ENCODE measurements around the gene TBC1D1. TPM values are rescaled to one million over a fixed set of nuclear protein-coding genes. Genes with fewer than 3 reads are reported as not detected.

The TBC1D1 gene
- total RNA-seq, 1 donor from 2014 or later, result 54.5 TPM

DNA sequence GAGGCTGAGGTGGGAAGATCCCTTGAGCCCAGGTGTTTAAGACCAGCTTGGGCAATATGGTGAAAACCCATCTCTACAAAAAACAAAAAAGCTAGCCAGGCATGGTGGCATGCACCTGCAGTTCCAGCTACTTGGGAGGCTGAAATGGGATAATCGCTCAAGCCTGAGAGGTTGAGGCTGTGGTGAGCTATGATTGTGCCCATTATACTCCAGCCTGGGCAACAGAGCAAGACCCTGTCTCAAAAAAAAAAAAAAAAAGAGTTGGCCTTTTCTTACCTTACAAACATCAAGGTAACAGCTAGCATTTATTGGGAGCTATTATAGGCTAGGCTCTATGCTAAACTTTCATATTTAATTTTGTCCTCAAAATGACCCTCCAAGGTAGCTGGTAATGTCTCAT, 112.7 kb downstream of the TBC1D1 start:
- H2AFZ ChIP-seq (ENCODE audit: low read depth, low read length), result no peak overlapping the region

DNA sequence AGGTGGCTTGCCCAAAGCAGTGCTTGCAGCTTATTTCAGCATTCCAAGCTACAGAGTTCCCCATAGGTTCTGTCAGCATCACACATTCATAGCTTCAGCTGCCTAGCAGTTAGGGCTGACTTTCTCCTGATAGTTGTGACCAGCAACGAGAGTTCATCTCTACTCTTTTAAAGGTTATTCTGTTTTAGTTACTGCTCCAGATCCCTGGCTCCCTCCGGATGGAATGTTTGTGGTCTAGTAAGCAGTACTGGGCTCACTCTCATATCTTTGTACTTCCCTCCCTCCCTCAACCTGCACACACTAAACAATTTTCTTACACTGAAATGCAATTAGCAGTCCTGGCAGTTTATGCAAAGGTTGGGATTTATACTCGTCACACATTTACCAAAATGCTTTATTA, 113.2 kb downstream of the TBC1D1 start:
- H3K79me2 ChIP-seq (ENCODE audit: insufficient read depth, low read length), result peaks cover 70% of the 10 kb centered on the region

More for the DNA sequence above, 112.7 kb downstream of the TBC1D1 start:
- no peaks in the 10 kb centered on the region for H3K9me3 ChIP-seq (ENCODE audit: insufficient read depth, low read depth, low read length)
- H3K9me3 Mint-ChIP-seq (ENCODE audit: unreplicated experiment), result no peaks in the 10 kb centered on the region
- H3K27ac Mint-ChIP-seq (ENCODE audit: unreplicated experiment), result peak overlapping the region; percentile 19
- no peak overlapping the region for H3K27ac ChIP-seq (ENCODE audit: low read depth, low read length)
- DNase-seq (ENCODE audit: low read depth) (no peak), FAIRE-seq (no peak)
- H3K36me3 Mint-ChIP-seq (ENCODE audit: low read depth, unreplicated experiment), result peaks cover under 1% of the 10 kb centered on the region
- H3K4me1 Mint-ChIP-seq (ENCODE audit: low read depth, unreplicated experiment), result peaks cover 38% of the 10 kb centered on the region
- peaks cover 4% of the 10 kb centered on the region for H3K27me3 Mint-ChIP-seq (ENCODE audit: low read depth, unreplicated experiment)
- no peak for TF ChIP-seq EZH2 (IDR thresholded peaks at IDR 0.05; ENCODE audit: insufficient read depth, low read length)
- TF ChIP-seq, protein P1, sequence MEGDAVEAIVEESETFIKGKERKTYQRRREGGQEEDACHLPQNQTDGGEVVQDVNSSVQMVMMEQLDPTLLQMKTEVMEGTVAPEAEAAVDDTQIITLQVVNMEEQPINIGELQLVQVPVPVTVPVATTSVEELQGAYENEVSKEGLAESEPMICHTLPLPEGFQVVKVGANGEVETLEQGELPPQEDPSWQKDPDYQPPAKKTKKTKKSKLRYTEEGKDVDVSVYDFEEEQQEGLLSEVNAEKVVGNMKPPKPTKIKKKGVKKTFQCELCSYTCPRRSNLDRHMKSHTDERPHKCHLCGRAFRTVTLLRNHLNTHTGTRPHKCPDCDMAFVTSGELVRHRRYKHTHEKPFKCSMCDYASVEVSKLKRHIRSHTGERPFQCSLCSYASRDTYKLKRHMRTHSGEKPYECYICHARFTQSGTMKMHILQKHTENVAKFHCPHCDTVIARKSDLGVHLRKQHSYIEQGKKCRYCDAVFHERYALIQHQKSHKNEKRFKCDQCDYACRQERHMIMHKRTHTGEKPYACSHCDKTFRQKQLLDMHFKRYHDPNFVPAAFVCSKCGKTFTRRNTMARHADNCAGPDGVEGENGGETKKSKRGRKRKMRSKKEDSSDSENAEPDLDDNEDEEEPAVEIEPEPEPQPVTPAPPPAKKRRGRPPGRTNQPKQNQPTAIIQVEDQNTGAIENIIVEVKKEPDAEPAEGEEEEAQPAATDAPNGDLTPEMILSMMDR (IDR thresholded peaks at IDR 0.05; ENCODE audit: insufficient read depth, low read depth, low read length), result no peak
- H3K4me3 ChIP-seq (ENCODE audit: insufficient read depth, low read depth, low read length), result no peak overlapping the region
- no peak overlapping the region for H3K9ac ChIP-seq (ENCODE audit: low read length)
- H3K36me3 ChIP-seq (ENCODE audit: insufficient read depth, low read length), result no peaks in the 10 kb centered on the region
- H3K4me2 ChIP-seq (ENCODE audit: low read length), result peak overlapping the region; percentile 31
- peaks cover 68% of the 10 kb centered on the region for H3K79me2 ChIP-seq (ENCODE audit: insufficient read depth, low read length)
- no peaks in the 10 kb centered on the region for H3K27me3 ChIP-seq (ENCODE audit: insufficient read depth, low read length)
- peaks cover 18% of the 10 kb centered on the region for H3K4me1 ChIP-seq (ENCODE audit: insufficient read depth, low read length)
- H3K4me3 Mint-ChIP-seq (ENCODE audit: unreplicated experiment), result no peak overlapping the region
- peaks cover 72% of the 10 kb centered on the region for H4K20me1 ChIP-seq (ENCODE audit: insufficient read depth, low read length)

DNA sequence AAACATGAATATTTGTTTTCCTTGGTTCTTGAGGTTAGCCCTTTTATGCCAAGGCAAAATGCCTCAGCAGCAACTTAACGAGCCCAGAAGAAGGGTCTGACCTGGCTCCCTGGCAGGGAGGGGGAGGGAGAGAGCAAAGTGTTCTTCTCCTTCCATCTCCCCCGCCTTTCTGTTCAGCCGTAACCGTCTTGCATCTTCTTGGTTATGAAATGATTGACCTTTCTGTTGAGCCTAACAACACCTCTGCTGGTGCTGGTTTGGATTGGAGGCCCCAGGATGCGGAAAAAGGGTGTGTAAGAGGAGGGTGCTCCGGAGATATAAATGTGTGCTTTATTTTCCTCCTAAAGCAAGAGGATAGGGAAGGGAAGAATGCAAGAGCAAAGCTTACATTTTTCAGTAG, 114.0 kb downstream of the TBC1D1 start:
- Histone ChIP-seq H3K79me2 (ENCODE audit: insufficient read depth, low read length) (peaks cover 64% of the 10 kb centered on the region), H3K9me3 (ENCODE audit: insufficient read depth, low read depth, low read length) (no peaks in the 10 kb centered on the region), H3K36me3 (ENCODE audit: insufficient read depth, low read length) (no peaks in the 10 kb centered on the region), H3K27me3 (ENCODE audit: insufficient read depth, low read length) (no peaks in the 10 kb centered on the region), H3K27ac (ENCODE audit: low read depth, low read length) (no peak overlapping the region), H2AFZ (ENCODE audit: low read depth, low read length) (no peak overlapping the region), H3K4me1 (ENCODE audit: insufficient read depth, low read length) (peaks cover 18% of the 10 kb centered on the region), H4K20me1 (ENCODE audit: insufficient read depth, low read length) (peaks cover 69% of the 10 kb centered on the region), H3K4me3 (ENCODE audit: insufficient read depth, low read depth, low read length) (no peak overlapping the region), H3K4me2 (ENCODE audit: low read length) (peak overlapping the region; percentile 12), H3K9ac (ENCODE audit: low read length) (no peak overlapping the region)
- Mint-ChIP-seq H3K4me3 (ENCODE audit: unreplicated experiment) (no peak overlapping the region), H3K27ac (ENCODE audit: unreplicated experiment) (no peak overlapping the region), H3K4me1 (ENCODE audit: low read depth, unreplicated experiment) (peaks cover 38% of the 10 kb centered on the region), H3K9me3 (ENCODE audit: unreplicated experiment) (no peaks in the 10 kb centered on the region), H3K27me3 (ENCODE audit: low read depth, unreplicated experiment) (peaks cover 2% of the 10 kb centered on the region), H3K36me3 (ENCODE audit: low read depth, unreplicated experiment) (no peaks in the 10 kb centered on the region)
- no peak for DNase-seq (ENCODE audit: low read depth)
- no peak for FAIRE-seq
- TF ChIP-seq, protein P1 (IDR thresholded peaks at IDR 0.05; ENCODE audit: insufficient read depth, low read depth, low read length), result no peak

More for the DNA sequence above, 113.2 kb downstream of the TBC1D1 start:
- no peaks in the 10 kb centered on the region for H3K9me3 ChIP-seq (ENCODE audit: insufficient read depth, low read depth, low read length)
- H3K4me3 ChIP-seq (ENCODE audit: insufficient read depth, low read depth, low read length), result no peak overlapping the region
- FAIRE-seq (no peak), DNase-seq (ENCODE audit: low read depth) (peak; percentile 67)
- H3K4me3 Mint-ChIP-seq (ENCODE audit: unreplicated experiment), result no peak overlapping the region
- H3K27ac ChIP-seq (ENCODE audit: low read depth, low read length), result no peak overlapping the region
- no peak overlapping the region for H2AFZ ChIP-seq (ENCODE audit: low read depth, low read length)
- no peaks in the 10 kb centered on the region for H3K27me3 ChIP-seq (ENCODE audit: insufficient read depth, low read length)
- peak overlapping the region; percentile 31 for H3K4me2 ChIP-seq (ENCODE audit: low read length)
- no peaks in the 10 kb centered on the region for H3K9me3 Mint-ChIP-seq (ENCODE audit: unreplicated experiment)
- H3K36me3 Mint-ChIP-seq (ENCODE audit: low read depth, unreplicated experiment), result no peaks in the 10 kb centered on the region
- peaks cover 73% of the 10 kb centered on the region for H4K20me1 ChIP-seq (ENCODE audit: insufficient read depth, low read length)
- peaks cover 4% of the 10 kb centered on the region for H3K27me3 Mint-ChIP-seq (ENCODE audit: low read depth, unreplicated experiment)
- peaks cover 38% of the 10 kb centered on the region for H3K4me1 Mint-ChIP-seq (ENCODE audit: low read depth, unreplicated experiment)
- peaks cover 18% of the 10 kb centered on the region for H3K4me1 ChIP-seq (ENCODE audit: insufficient read depth, low read length)
- TF ChIP-seq, protein P1 (IDR thresholded peaks at IDR 0.05; ENCODE audit: insufficient read depth, low read depth, low read length), result no peak
- no peak for TF ChIP-seq EZH2 (IDR thresholded peaks at IDR 0.05; ENCODE audit: insufficient read depth, low read length)
- no peaks in the 10 kb centered on the region for H3K36me3 ChIP-seq (ENCODE audit: insufficient read depth, low read length)
- H3K9ac ChIP-seq (ENCODE audit: low read length), result no peak overlapping the region
- peak overlapping the region; percentile 19 for H3K27ac Mint-ChIP-seq (ENCODE audit: unreplicated experiment)

Data from astrocyte (in vitro differentiated cells and primary cell).